Neural cell (in vitro differentiated cells): ENCODE results near the gene LRRC1. TPM values are rescaled to one million over a fixed set of nuclear protein-coding genes. Genes with fewer than 3 reads are reported as not detected.

Experiments
- H2AFZ ChIP-seq: fragments of 200-600, 300-800 bp; sonication (generic), shearing (Covaris generic); 2 replicates; pipeline ENCODE4 v1.6.0; 2014; ENCODE audit warnings: low read depth, mild to moderate bottlenecking, antibody characterized with exemption, low read length, moderate library complexity
- H3F3A ChIP-seq: fragments of 200-600 bp; shearing (Covaris generic); 2 replicates; pipeline ENCODE4 v1.6.1; 2016; ENCODE audit warnings: mild to moderate bottlenecking, moderate library complexity, mixed read lengths, antibody characterized with exemption, low read length; ENCODE audit not compliant: insufficient read depth, poor library complexity, severe bottlenecking
- H3K27ac ChIP-seq: fragments of 200-600, 300-800 bp; sonication (generic), shearing (Covaris generic); 2 replicates; pipeline ENCODE4 v1.5.1; 2014; ENCODE audit warnings: mild to moderate bottlenecking, low read length, moderate library complexity
- H3K27me3 ChIP-seq: fragments of 300-800, 200-600 bp; sonication (generic), shearing (Covaris generic); 2 replicates; pipeline ENCODE4 v1.6.0; 2014; ENCODE audit warnings: mild to moderate bottlenecking, low read depth, low read length, moderate library complexity; ENCODE audit not compliant: insufficient read depth
- H3K36me3 ChIP-seq: fragments of 300-800, 200-600 bp; sonication (generic), shearing (Covaris generic); 2 replicates; pipeline ENCODE4 v1.5.1; 2014; ENCODE audit warnings: mild to moderate bottlenecking, antibody characterized with exemption, low read length, moderate library complexity; ENCODE audit not compliant: insufficient read depth
- H3K4me2 ChIP-seq: fragments of 300-800, 200-600 bp; sonication (generic), shearing (Covaris generic); 2 replicates; pipeline ENCODE4 v1.6.0; 2014; ENCODE audit warnings: mild to moderate bottlenecking, low read length
- H3K4me3 ChIP-seq: fragments of 300-800, 200-600 bp; sonication (generic), shearing (Covaris generic); 2 replicates; pipeline ENCODE4 v1.5.1; 2014; ENCODE audit warnings: mild to moderate bottlenecking, low read length, moderate library complexity
- H3K79me2 ChIP-seq: fragments of 200-600 bp; shearing (Covaris generic); replicated peaks from 2 replicates; pipeline ENCODE4 v1.6.0; 2014; ENCODE audit warnings: mild to moderate bottlenecking, low read length, moderate library complexity; ENCODE audit not compliant: insufficient read depth
- H3K9ac ChIP-seq: fragments of 300-800, 200-600 bp; sonication (generic), shearing (Covaris generic); 2 replicates; pipeline ENCODE4 v1.6.1; 2016; ENCODE audit warnings: mild to moderate bottlenecking, low read length, mixed read lengths
- H3K9me2 ChIP-seq: fragments of 200-600 bp; shearing (Covaris generic); 2 replicates; pipeline ENCODE4 v1.6.1; 2016; ENCODE audit warnings: mild to moderate bottlenecking, low read length, mixed read lengths; ENCODE audit not compliant: insufficient read depth
- H3K9me3 ChIP-seq: fragments of 200-600, 300-800 bp; sonication (generic), shearing (Covaris generic); 2 replicates; pipeline ENCODE4 v1.6.1; 2016; ENCODE audit warnings: mild to moderate bottlenecking, mixed run types, low read length, moderate library complexity, mixed read lengths
- H4K20me1 ChIP-seq: fragments of 200-600 bp; shearing (Covaris generic); 2 replicates; pipeline ENCODE4 v1.6.1; 2016; ENCODE audit warnings: mild to moderate bottlenecking, mixed run types; ENCODE audit not compliant: insufficient read depth
- EP300 ChIP-seq: fragments of 450-650 bp; conservative IDR thresholded peaks from 2 replicates; pipeline ENCODE4 v1.6.1; 2014; ENCODE audit warnings: antibody characterized with exemption, mild to moderate bottlenecking, moderate library complexity; ENCODE audit not compliant: poor library complexity, severe bottlenecking
- EZH2 ChIP-seq: fragments of 200-600, 300-800 bp; shearing (Covaris generic), sonication (generic); IDR thresholded peaks from 2 replicates; pipeline ENCODE4 v1.6.1; 2014; ENCODE audit warnings: antibody characterized with exemption, low read length, borderline replicate concordance, mild to moderate bottlenecking; ENCODE audit not compliant: insufficient read depth, poor library complexity, severe bottlenecking
- MXI1 ChIP-seq: fragments of 450-650 bp; conservative IDR thresholded peaks from 2 replicates; pipeline ENCODE4 v1.6.1; 2014; ENCODE audit warnings: antibody characterized with exemption, mild to moderate bottlenecking; ENCODE audit not compliant: poor library complexity, severe bottlenecking
- POLR2AphosphoS5 ChIP-seq: IDR thresholded peaks from 2 replicates; pipeline ENCODE4 v1.6.1; 2012
- RAD21 ChIP-seq: fragments of 450-650 bp; conservative IDR thresholded peaks from 2 replicates; pipeline ENCODE4 v1.6.1; 2014; ENCODE audit warnings: antibody characterized with exemption, mild to moderate bottlenecking, moderate library complexity
- SMC3 ChIP-seq: fragments of 450-650 bp; conservative IDR thresholded peaks from 2 replicates; pipeline ENCODE4 v1.6.1; 2014; ENCODE audit warnings: antibody characterized with exemption, mild to moderate bottlenecking, moderate library complexity; ENCODE audit not compliant: poor library complexity
- TAF1 ChIP-seq: IDR thresholded peaks from 2 replicates; pipeline ENCODE4 v1.6.1; 2012; ENCODE audit warnings: low read depth
- polyA plus RNA-seq: library from polyadenylated mRNA; depleted of rRNA; stranded (reverse); fragments of >200 nt; gene quantifications from 2 replicates; pipeline ENCODE4 v1.2.3, GENCODE V29; 2014
- TF ChIP-seq, protein P1 (sequence below): fragments of 450-650 bp; IDR thresholded peaks from 2 replicates; pipeline ENCODE4 v1.5.1; 2014; ENCODE audit warnings: antibody characterized with exemption, mild to moderate bottlenecking, moderate library complexity; ENCODE audit not compliant: poor library complexity, severe bottlenecking
- TF ChIP-seq, protein P2 (sequence below): IDR thresholded peaks from 2 replicates; pipeline ENCODE4 v1.6.1; 2012; ENCODE audit warnings: borderline replicate concordance

The LRRC1 gene
- polyA plus RNA-seq, 1 donor from 2014 or later: 21.2 TPM

DNA sequence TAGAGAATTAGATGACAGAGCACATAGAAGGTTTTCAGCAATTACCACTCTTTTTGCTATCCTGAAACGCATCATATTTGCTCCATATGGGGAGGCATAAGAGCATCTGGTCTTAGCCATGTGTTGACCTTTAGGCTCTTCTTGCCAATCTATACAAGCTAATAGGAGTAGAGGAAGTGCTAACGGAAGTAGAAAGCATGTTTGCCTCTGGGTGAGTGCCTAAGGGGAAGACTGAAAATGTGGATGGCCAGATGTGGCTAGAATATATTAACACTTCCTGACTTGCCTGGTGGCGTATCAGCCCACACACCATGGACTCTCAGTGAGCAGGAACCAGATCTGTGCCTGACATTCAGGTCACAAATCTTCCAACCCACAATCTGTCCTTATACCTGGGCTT lies 136.3 kb downstream of the LRRC1 start:
- H3K9me2 ChIP-seq: no peaks in the 10 kb centered on the region
- no peaks in the 10 kb centered on the region for H3K79me2 ChIP-seq
- no peak overlapping the region for H3K4me2 ChIP-seq
- H3K27me3 ChIP-seq: no peaks in the 10 kb centered on the region
- H3K9me3 ChIP-seq: no peaks in the 10 kb centered on the region
- H4K20me1 ChIP-seq: no peaks in the 10 kb centered on the region
- no peaks in the 10 kb centered on the region for H3F3A ChIP-seq
- no peak overlapping the region for H3K27ac ChIP-seq
- H3K36me3 ChIP-seq: no peaks in the 10 kb centered on the region
- H2AFZ ChIP-seq: no peak overlapping the region
- no peak overlapping the region for H3K9ac ChIP-seq
- H3K4me3 ChIP-seq: no peak overlapping the region
- no peak for TF ChIP-seq EZH2
- TF ChIP-seq SMC3: no peak

DNA sequence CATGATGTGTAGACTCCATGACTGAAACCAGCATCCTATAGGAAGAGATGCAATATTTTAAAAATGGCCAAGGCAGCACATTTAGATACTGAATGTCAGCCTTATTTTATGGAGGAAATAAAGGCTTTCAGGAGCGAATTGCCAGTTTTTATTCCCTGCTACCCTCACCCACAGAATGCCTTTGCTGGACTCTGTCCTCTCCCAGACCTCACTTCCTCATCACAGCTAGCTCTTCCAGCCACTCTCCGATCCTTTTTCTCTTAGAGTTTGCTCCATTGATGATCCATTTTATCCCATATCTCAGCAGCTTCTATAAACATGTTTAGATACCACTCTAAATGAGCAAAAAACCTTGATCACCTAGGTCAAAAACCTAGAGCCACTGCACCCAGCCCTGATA lies 137.7 kb downstream of the LRRC1 start:
- Histone ChIP-seq H3K9me2 (no peaks in the 10 kb centered on the region), H4K20me1 (no peaks in the 10 kb centered on the region), H3K79me2 (no peaks in the 10 kb centered on the region), H3K36me3 (no peaks in the 10 kb centered on the region), H3K27ac (no peak overlapping the region), H3K4me2 (no peak overlapping the region), H3K27me3 (no peaks in the 10 kb centered on the region), H3K4me3 (no peak overlapping the region), H3K9me3 (no peaks in the 10 kb centered on the region), H2AFZ (no peak overlapping the region), H3K9ac (no peak overlapping the region), H3F3A (no peaks in the 10 kb centered on the region)
- TF ChIP-seq, protein P1, sequence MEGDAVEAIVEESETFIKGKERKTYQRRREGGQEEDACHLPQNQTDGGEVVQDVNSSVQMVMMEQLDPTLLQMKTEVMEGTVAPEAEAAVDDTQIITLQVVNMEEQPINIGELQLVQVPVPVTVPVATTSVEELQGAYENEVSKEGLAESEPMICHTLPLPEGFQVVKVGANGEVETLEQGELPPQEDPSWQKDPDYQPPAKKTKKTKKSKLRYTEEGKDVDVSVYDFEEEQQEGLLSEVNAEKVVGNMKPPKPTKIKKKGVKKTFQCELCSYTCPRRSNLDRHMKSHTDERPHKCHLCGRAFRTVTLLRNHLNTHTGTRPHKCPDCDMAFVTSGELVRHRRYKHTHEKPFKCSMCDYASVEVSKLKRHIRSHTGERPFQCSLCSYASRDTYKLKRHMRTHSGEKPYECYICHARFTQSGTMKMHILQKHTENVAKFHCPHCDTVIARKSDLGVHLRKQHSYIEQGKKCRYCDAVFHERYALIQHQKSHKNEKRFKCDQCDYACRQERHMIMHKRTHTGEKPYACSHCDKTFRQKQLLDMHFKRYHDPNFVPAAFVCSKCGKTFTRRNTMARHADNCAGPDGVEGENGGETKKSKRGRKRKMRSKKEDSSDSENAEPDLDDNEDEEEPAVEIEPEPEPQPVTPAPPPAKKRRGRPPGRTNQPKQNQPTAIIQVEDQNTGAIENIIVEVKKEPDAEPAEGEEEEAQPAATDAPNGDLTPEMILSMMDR: no peak
- TF ChIP-seq SMC3 (no peak), POLR2AphosphoS5 (no peak), MXI1 (no peak), EZH2 (no peak), TAF1 (no peak), EP300 (no peak), RAD21 (no peak)
- TF ChIP-seq, protein P2, sequence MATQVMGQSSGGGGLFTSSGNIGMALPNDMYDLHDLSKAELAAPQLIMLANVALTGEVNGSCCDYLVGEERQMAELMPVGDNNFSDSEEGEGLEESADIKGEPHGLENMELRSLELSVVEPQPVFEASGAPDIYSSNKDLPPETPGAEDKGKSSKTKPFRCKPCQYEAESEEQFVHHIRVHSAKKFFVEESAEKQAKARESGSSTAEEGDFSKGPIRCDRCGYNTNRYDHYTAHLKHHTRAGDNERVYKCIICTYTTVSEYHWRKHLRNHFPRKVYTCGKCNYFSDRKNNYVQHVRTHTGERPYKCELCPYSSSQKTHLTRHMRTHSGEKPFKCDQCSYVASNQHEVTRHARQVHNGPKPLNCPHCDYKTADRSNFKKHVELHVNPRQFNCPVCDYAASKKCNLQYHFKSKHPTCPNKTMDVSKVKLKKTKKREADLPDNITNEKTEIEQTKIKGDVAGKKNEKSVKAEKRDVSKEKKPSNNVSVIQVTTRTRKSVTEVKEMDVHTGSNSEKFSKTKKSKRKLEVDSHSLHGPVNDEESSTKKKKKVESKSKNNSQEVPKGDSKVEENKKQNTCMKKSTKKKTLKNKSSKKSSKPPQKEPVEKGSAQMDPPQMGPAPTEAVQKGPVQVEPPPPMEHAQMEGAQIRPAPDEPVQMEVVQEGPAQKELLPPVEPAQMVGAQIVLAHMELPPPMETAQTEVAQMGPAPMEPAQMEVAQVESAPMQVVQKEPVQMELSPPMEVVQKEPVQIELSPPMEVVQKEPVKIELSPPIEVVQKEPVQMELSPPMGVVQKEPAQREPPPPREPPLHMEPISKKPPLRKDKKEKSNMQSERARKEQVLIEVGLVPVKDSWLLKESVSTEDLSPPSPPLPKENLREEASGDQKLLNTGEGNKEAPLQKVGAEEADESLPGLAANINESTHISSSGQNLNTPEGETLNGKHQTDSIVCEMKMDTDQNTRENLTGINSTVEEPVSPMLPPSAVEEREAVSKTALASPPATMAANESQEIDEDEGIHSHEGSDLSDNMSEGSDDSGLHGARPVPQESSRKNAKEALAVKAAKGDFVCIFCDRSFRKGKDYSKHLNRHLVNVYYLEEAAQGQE: no peak

DNA sequence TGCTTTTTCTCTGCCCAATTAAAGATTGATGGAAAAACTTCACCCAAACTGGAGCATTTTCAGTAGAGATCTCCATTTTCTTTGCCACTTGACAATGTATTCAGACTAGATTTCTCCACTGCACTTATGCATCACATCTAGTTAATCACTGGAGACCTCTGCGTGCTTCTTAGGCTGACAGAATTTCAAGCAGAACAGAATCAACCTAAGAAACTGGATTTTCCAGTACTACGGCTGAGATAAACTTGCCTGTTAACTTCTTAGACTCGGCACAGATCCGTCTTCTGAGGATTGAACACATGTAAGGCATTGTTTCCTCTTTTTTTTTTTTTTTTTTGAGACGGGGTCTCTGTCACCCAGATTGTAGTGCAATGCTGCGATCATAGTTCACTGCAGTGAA lies 139.2 kb downstream of the LRRC1 start:
- H3K27me3 ChIP-seq: no peaks in the 10 kb centered on the region
- no peak overlapping the region for H3K4me2 ChIP-seq
- no peak overlapping the region for H2AFZ ChIP-seq
- no peak overlapping the region for H3K27ac ChIP-seq
- H3K4me3 ChIP-seq: no peak overlapping the region
- TF ChIP-seq POLR2AphosphoS5 (no peak), RAD21 (no peak), EP300 (no peak)
- no peaks in the 10 kb centered on the region for H4K20me1 ChIP-seq
- H3K9ac ChIP-seq: no peak overlapping the region
- H3K79me2 ChIP-seq: no peaks in the 10 kb centered on the region
- H3F3A ChIP-seq: no peaks in the 10 kb centered on the region
- no peaks in the 10 kb centered on the region for H3K9me2 ChIP-seq
- H3K9me3 ChIP-seq: no peaks in the 10 kb centered on the region
- H3K36me3 ChIP-seq: no peaks in the 10 kb centered on the region
